ENCODE data around the gene LGR4. TPM values are rescaled to one million over a fixed set of nuclear protein-coding genes. Genes with fewer than 3 reads are reported as not detected.

Gene LGR4
- total and polyA plus RNA-seq, 7 donors: 11.3 to 44.3 (median 29.9) TPM

DNA sequence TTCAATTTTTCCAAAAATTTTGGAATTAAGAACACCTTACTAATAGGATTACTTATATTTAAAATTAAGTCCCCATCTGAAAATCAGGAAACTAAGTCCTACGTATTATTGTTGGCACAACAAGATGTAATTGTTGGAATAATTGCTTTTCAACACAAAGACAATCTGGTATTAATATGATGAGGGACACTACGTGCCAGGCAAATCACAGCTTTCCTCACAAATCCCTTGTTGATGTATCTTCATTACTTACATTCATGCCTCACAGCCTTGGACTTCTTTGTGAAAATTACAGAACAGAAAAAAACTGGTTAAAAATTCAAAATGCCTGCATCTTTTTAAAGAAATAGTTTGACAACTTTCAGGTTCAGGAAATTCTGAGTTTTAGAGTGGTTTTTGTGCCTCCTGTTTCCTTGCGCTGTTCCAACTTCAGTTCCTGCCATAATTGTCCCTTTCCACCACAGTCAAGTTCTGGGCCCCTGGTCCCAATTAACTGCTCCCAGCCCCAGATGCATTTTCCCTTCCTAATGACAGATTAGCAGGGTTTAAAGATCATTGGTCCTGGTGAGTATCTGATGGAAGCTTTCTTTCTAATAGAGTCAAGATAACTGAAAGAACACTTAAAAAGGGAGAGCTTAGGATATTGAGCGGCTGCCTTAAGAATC lies 86.3 kb downstream of the LGR4 start:
- Histone ChIP-seq H3K4me1 (peaks cover 0 to 6% (median 0%) of the 10 kb centered on the region in 4 donors), H3K27ac (no peak overlapping the region), H3K9me3 (no peaks in the 10 kb centered on the region), H3K36me3 (peaks cover 0 to 34% (median 0%) of the 10 kb centered on the region in 4 donors), H3K4me3 (no peak overlapping the region), H3K27me3 (no peaks in the 10 kb centered on the region)
- intact Hi-C loops (cut with DNase I): no loop called here
- 95% methylated on average over 4 of the region's 4 CpGs for WGBS, 2 donors
- no peak for DNase-seq
- TF ChIP-seq POLR2AphosphoS5 (IDR thresholded peaks at IDR 0.05) (no peak), POLR2A (IDR thresholded peaks at IDR 0.05) (no peak), EP300 (IDR thresholded peaks at IDR 0.05) (no peak)
- TF ChIP-seq, protein P1, sequence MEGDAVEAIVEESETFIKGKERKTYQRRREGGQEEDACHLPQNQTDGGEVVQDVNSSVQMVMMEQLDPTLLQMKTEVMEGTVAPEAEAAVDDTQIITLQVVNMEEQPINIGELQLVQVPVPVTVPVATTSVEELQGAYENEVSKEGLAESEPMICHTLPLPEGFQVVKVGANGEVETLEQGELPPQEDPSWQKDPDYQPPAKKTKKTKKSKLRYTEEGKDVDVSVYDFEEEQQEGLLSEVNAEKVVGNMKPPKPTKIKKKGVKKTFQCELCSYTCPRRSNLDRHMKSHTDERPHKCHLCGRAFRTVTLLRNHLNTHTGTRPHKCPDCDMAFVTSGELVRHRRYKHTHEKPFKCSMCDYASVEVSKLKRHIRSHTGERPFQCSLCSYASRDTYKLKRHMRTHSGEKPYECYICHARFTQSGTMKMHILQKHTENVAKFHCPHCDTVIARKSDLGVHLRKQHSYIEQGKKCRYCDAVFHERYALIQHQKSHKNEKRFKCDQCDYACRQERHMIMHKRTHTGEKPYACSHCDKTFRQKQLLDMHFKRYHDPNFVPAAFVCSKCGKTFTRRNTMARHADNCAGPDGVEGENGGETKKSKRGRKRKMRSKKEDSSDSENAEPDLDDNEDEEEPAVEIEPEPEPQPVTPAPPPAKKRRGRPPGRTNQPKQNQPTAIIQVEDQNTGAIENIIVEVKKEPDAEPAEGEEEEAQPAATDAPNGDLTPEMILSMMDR (IDR thresholded peaks at IDR 0.05): no peak

- Histone ChIP-seq H3K4me1 (peaks cover 0 to 6% (median 0%) of the 10 kb centered on the region in 4 donors), H3K36me3 (peaks cover 0 to 43% (median 1%) of the 10 kb centered on the region in 4 donors), H3K9me3 (no peaks in the 10 kb centered on the region), H3K27me3 (no peaks in the 10 kb centered on the region), H3K4me3 (no peak overlapping the region), H3K27ac (no peak overlapping the region)
- 79 to 88% methylated on average over 5 of the region's 5 CpGs for WGBS, 2 donors
- TF ChIP-seq, protein P1 (IDR thresholded peaks at IDR 0.05): no peak
- TF ChIP-seq POLR2AphosphoS5 (IDR thresholded peaks at IDR 0.05): no peak
- TF ChIP-seq EP300 (IDR thresholded peaks at IDR 0.05): no peak
- no peak for TF ChIP-seq POLR2A (IDR thresholded peaks at IDR 0.05)
- intact Hi-C loops (cut with DNase I): no loop called here
- no peak for DNase-seq
These were observed 87.3 kb downstream of the LGR4 start for GRCh38 chr11:27385245-27385644.

GRCh38 chr11:27384227-27384626 lies 88.4 kb downstream of the LGR4 start:
- no peak overlapping the region for H3K4me3 ChIP-seq
- intact Hi-C loops (cut with DNase I): no loop called here
- H3K9me3 ChIP-seq: no peaks in the 10 kb centered on the region
- TF ChIP-seq, protein P1 (IDR thresholded peaks at IDR 0.05): no peak
- TF ChIP-seq POLR2A (IDR thresholded peaks at IDR 0.05) (no peak), POLR2AphosphoS5 (IDR thresholded peaks at IDR 0.05) (no peak), EP300 (IDR thresholded peaks at IDR 0.05) (no peak)
- H3K36me3 ChIP-seq: peaks cover 0 to 52% (median 3%) of the 10 kb centered on the region in 4 donors
- peaks cover 0 to 6% (median 0%) of the 10 kb centered on the region in 4 donors for H3K4me1 ChIP-seq
- H3K27ac ChIP-seq: no peak overlapping the region
- DNase-seq: no peak
- no peaks in the 10 kb centered on the region for H3K27me3 ChIP-seq

DNA sequence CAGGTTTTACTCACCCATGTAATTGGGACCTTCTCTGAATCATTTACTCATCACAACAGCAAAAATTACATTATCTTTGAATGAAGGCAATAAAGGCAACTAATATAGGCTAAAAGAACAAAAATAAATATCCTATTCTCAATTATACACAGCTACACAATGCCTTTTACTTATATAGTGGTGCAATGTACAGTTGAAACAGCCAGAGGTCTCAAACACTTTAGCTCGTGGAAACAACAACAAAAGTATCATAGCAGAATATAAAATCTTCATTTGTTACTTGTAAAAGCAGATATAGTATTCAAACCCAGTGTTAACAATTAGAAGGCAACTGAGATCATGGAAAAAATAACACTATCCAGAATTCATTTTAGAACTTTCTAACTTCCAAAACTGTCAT lies 88.9 kb downstream of the LGR4 start:
- TF ChIP-seq POLR2AphosphoS5 (IDR thresholded peaks at IDR 0.05) (no peak), EP300 (IDR thresholded peaks at IDR 0.05) (no peak), POLR2A (IDR thresholded peaks at IDR 0.05) (no peak)
- TF ChIP-seq, protein P1 (IDR thresholded peaks at IDR 0.05): no peak
- Histone ChIP-seq H3K4me3 (no peak overlapping the region), H3K9me3 (no peaks in the 10 kb centered on the region), H3K27ac (no peak overlapping the region), H3K36me3 (peaks cover 0 to 52% (median 3%) of the 10 kb centered on the region in 4 donors), H3K27me3 (no peaks in the 10 kb centered on the region), H3K4me1 (peaks cover 0 to 6% (median 0%) of the 10 kb centered on the region in 4 donors)
- intact Hi-C loops (cut with DNase I): no loop called here
- WGBS, 2 donors: 72 to 81% methylated on average over 1 of the region's 1 CpG
- DNase-seq: no peak
